Right lobe of liver (tissue), 6 donors: ENCODE results near the gene G3BP2. TPM values are rescaled to one million over a fixed set of nuclear protein-coding genes. Genes with fewer than 3 reads are reported as not detected.
"Not testable (repeated sequence)": the region's sequence is repeated elsewhere in the genome, so short reads cannot be mapped to it uniquely, and the experiment has no call there.

Experiments
- ATAC-seq, 4 donors: fragments of 200-7000 bp; cut with Tn5 transposase; one replicate each; pipeline ENCODE4 v1.9.1; 2020; ENCODE audit warnings: mild to moderate bottlenecking in 4 of 4, moderate library complexity in 4 of 4
- DNase-seq, 3 donors: peaks; one replicate each; pipeline ENCODE4 v3.0.0-alpha.2; 2020
- H3K27ac ChIP-seq, 3 donors: fragments of 200-600 bp; one replicate each; pipeline ENCODE4 v1.8.0; 2022
- H3K27me3 ChIP-seq, 2 donors: fragments of 200-600 bp; one replicate each; pipeline ENCODE4 v1.8.0; 2022
- H3K36me3 ChIP-seq, 4 donors: fragments of 200-600 bp; sonication (generic) in 1 of 4; one replicate each; pipeline versions ENCODE4 v1.5.1 to v1.8.0; 2017 to 2022; ENCODE audit warnings: control low read depth in 1 of 4
- H3K4me1 ChIP-seq, 4 donors: fragments of 200-600 bp; sonication (generic) in 1 of 4; one replicate each; pipeline versions ENCODE4 v1.5.1 to v1.8.0; 2017 to 2022; ENCODE audit warnings: control low read depth in 1 of 4
- H3K4me3 ChIP-seq, 3 donors: fragments of 200-600 bp; one replicate each; pipeline ENCODE4 v1.8.0; 2022
- H3K9me3 ChIP-seq, 4 donors: fragments of 200-600 bp; sonication (generic) in 1 of 4; one replicate each; pipeline versions ENCODE4 v1.5.1 to v1.8.0; 2017 to 2022; ENCODE audit warnings: control low read depth in 1 of 4
- CTCF ChIP-seq, 4 donors: fragments of 200-600 bp in 3 of 4; fragments of 450-650 bp in 1 of 4; IDR thresholded peaks; one replicate each; pipeline versions ENCODE4 v1.5.1 to v1.8.0; 2016 to 2022; ENCODE audit warnings: antibody characterized with exemption in 4 of 4, mild to moderate bottlenecking in 2 of 4
- POLR2A ChIP-seq: fragments of 450-650 bp; IDR thresholded peaks from one replicate; pipeline ENCODE4 v1.6.1; 2017; ENCODE audit warnings: antibody characterized with exemption, mild to moderate bottlenecking
- WGBS: methylation state at CpG from one replicate; pipeline ENCODE4 v1.1.6; 2018; ENCODE audit warnings: low coverage, low lambda C conversion rate; ENCODE audit not compliant: insufficient coverage; ENCODE audit errors: missing lambda C conversion rate; 5-methylcytosine and 5-hydroxymethylcytosine counted together
- intact Hi-C, 2 donors: fragments of 100-400 bp; cut with DNase I; formaldehyde crosslinking; loops; one replicate each; pipeline versions ENCODE4 v1.11.2 to v1.14.1; 2022
- total RNA-seq, 6 experiments: library from RNA; depleted of rRNA in 2 of 6; stranded (reverse); fragments of >200 nt in 2 of 6; fragmentation: NEBNext Ultra II Directional in 3 of 6; extraction: Animal tissue kit (Norgen Biotek cat#: 25700) in 3 of 6; gene quantifications; one replicate each; pipeline versions ENCODE4 v1.1.0 to v1.2.4, GENCODE V29; 2016 to 2023
- donor health status: DM: no; HTN: yes; CAD: no.
- donor health status: DM: no; HTN: no; CAD: no.
- donor health status: DM: no; HTN: no; CAD: no.
- donor health status: DM: no; HTN: yes; CAD: no.
- donor health status: DM: no; HTN: yes; CAD: no.

G3BP2 gene
- total RNA-seq, 6 experiments from 2014 or later = 47.6 to 68.9 (median 64.5) TPM

GRCh38 chr4:75671802-75672421, 1.3 kb downstream of the G3BP2 start:
- DNase-seq = no peak

GRCh38 chr4:75668596-75668995, 4.6 kb downstream of the G3BP2 start:
- TF ChIP-seq POLR2A (no peak), CTCF (IDR thresholded peaks at IDR 0.05) (no peak)
- Histone ChIP-seq H3K9me3 (no peaks in the 10 kb centered on the region), H3K4me1 (peaks cover 0 to 15% (median 0%) of the 10 kb centered on the region in 4 donors), H3K36me3 (no peaks in the 10 kb centered on the region), H3K27me3 (no peaks in the 10 kb centered on the region), H3K4me3 (no peak overlapping the region), H3K27ac (no peak overlapping the region)
- no peak for DNase-seq
- no peak for ATAC-seq
- intact Hi-C loops = no loop called here

More at GRCh38 chr4:75671802-75672421, 1.3 kb downstream of the G3BP2 start:
- no peak for ATAC-seq
- Histone ChIP-seq H3K27ac (peak overlapping the region; percentile 85 to 93 (median 92)), H3K4me1 (peaks cover 0 to 15% (median 0%) of the 10 kb centered on the region in 4 donors), H3K27me3 (no peaks in the 10 kb centered on the region), H3K9me3 (no peaks in the 10 kb centered on the region), H3K4me3 (peak overlapping the region; percentile 81 to 88 (median 85)), H3K36me3 (no peaks in the 10 kb centered on the region)
- WGBS = 8% methylated on average over 10 of the region's 10 CpGs
- intact Hi-C loops = no loop called here
- TF ChIP-seq CTCF (IDR thresholded peaks at IDR 0.05) = no peak
- TF ChIP-seq POLR2A = no peak

GRCh38 chr4:75667636-75668035, 5.6 kb downstream of the G3BP2 start:
- 90% methylated on average over 6 of the region's 7 CpGs for WGBS
- H3K4me1 ChIP-seq = peaks cover 0 to 15% (median 0%) of the 10 kb centered on the region in 4 donors
- H3K4me3 ChIP-seq, H3K27ac ChIP-seq, intact Hi-C loops, H3K9me3 ChIP-seq, DNase-seq, ATAC-seq, H3K27me3 ChIP-seq, H3K36me3 ChIP-seq: not testable (repeated sequence)

- Histone ChIP-seq H3K4me3 (no peak overlapping the region), H3K27ac (no peak overlapping the region), H3K4me1 (peaks cover 0 to 8% (median 0%) of the 10 kb centered on the region in 4 donors), H3K9me3 (no peaks in the 10 kb centered on the region), H3K36me3 (peaks cover 0 to 7% (median 2%) of the 10 kb centered on the region in 4 donors), H3K27me3 (no peaks in the 10 kb centered on the region)
- ATAC-seq (no peak), DNase-seq (no peak)
- intact Hi-C loops = no loop called here
- TF ChIP-seq POLR2A (no peak), CTCF (IDR thresholded peaks at IDR 0.05) (no peak)
- WGBS = 66% methylated on average over 4 of the region's 4 CpGs
Measured at GRCh38 chr4:75666299-75666698, 6.9 kb downstream of the G3BP2 start.

- DNase-seq, H3K27me3 ChIP-seq, H3K4me3 ChIP-seq, H3K9me3 ChIP-seq, intact Hi-C loops, H3K4me1 ChIP-seq, H3K27ac ChIP-seq: not testable (repeated sequence)
- ATAC-seq = peak in 1 of 4 donors; percentile 9
- 52% methylated on average over 3 of the region's 3 CpGs for WGBS
- H3K36me3 ChIP-seq = peaks cover 0 to 12% (median 2%) of the 10 kb centered on the region in 4 donors
Measured at GRCh38 chr4:75664604-75665003, 8.6 kb downstream of the G3BP2 start.
